Activated effector memory CD4-positive, alpha-beta T cell treated with Interleukin-2 at 50 U/mL for 16 hours (primary cell): ENCODE data around the gene CMTM8.
"Not testable (repeated sequence)": the region's sequence is repeated elsewhere in the genome, so short reads cannot be mapped to it uniquely, and the experiment has no call there.

Experiments used
- DNase-seq: peaks from one replicate; pipeline ENCODE4 v3.0.0-alpha.2; 2020

The CMTM8 gene, protein sequence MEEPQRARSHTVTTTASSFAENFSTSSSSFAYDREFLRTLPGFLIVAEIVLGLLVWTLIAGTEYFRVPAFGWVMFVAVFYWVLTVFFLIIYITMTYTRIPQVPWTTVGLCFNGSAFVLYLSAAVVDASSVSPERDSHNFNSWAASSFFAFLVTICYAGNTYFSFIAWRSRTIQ

DNA sequence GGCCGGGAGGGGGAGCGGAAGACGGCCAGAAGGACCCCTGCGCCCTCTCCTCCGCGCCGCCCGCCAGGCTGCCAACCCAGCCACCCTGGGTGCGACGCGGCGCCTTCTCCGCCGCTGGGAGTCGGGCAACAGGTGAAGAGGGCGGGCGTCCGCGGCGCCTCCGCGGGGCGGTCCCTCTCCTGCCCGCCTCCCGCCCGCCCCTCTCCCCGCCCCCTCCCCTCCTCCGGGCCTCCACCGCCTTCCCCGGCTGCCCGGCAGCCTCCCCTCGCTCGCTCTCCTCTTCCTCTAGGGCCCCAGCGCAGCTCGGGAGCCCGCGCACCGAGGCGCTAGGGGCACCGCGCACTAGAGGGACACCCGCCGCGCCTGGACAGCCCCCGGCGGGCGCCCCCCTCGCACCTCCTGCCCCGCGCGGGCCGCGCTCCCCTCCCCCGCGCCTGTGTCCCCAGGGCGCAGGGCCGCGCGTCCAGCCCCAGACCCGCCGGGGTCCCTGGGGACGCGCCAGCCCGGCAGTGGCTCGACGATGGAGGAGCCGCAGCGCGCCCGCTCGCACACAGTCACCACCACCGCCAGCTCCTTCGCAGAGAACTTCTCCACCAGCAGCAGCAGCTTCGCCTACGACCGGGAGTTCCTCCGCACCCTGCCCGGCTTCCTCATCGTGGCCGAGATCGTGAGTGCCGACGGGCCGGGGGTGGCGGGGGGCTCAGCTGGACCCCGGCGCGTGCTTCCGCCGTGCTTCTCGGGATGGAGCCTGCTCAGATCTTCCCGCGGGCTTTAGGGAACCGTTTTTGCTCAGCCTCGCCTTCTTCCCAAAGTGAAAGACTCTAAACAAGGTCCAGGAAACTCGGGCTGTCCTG lies at the start of gene CMTM8:
Gene CMTM8 (plus strand): TSS at position 228 of the 854 bp plus-strand sequence. CDS start 293 bp downstream, at position 521.
- peak; percentile 62 for DNase-seq

DNA sequence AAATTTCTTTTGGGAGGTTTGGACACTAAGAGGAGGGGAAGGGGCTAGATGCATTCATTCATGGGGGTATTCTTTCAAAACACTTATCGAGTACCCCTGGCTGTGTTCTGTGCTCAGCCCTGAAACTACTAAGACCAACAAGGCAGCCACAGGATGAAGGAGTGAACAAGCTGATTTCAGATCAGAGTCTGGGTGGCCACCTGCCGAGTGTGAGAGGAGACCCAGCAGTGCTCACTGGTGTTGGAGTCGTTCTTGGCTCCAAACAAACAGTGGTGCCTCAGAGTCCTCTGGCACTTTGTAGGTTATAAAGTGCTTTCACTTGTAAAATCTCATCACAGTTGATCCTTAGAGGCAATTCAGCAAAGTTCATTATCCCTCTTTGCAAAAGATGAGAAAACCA lies 48.8 kb upstream of the CMTM8 start:
- DNase-seq = no peak

DNA sequence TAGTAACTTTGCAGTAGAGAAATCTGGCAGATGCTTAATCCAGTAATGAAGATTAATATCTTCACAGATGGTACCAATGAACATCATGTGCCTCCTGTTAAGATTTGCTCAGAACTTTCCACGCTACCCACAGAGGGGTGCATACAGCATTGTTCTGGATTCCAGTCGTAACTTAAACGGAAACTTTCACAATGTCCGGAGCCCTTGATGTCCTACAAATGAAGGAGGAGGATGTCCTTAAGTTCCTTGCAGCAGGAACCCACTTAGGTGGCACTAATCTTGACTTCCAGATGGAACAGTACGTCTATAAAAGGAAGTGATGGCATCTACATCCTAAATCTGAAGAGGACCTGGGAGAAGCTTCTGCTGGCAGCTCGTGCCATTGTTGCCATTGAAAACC lies 47.9 kb upstream of the CMTM8 start:
- DNase-seq = not testable (repeated sequence)

DNA sequence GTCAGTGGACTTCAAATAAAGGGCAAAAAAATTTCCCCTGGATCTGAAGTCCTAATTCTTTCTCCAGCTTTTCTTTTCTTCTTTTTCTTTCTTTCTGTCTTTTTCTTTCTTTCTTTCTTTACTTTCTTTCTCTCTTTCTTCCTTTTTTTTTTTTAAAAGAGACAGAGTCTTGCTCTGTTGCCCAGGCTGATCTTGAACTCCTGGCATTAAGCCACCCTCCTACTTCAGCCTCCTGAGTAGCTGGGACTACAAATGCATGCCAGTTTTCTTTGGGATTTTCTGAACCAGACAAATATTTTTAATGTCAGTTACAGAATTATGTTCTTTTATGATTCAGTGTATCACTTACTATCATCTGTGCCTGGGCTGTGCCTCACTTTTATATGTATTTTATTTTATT lies 45.4 kb upstream of the CMTM8 start:
- no peak for DNase-seq

DNA sequence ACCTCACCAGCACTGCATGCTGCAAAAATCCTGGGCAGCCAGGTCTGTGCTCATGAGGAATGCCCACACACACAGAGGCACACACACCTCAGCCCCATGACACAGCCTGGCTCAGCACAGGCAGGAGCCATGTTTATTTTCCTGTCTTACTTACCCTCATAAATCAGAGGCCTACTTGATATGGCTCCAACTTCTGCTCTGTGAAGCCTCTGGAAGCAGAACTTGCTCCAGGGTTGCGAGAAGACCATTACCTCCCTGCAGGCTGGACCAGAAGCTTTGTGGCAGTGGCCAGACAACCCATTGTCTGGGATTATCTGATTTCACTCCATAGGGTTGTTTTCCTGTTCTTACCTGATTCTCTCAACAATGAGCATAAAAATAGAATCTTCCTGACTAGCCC lies 43.8 kb upstream of the CMTM8 start:
- no peak for DNase-seq

DNA sequence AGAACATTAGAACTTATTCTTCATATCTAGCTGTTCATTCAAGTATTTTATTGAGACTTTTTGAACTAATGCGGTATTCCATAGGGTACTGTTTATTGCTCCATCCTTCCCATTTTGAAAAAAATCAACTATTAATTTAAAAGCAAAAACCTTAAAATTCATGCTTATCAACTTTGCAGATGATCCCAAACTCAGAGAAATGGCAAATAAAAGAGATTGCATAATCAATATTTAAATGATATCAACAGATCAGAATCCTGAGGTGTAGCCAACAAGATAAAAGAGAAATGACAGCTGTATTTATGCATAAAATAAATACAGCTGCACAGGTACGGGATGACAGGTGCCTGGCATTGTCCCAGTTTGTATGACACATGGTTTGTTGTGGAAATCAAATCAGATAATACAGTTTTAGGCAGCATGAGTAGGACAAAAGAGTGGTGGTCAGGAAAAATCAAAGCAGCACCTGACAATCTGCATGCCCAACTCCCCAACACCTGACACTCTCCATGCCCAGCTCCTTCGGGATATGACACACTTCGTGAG lies 42.4 kb upstream of the CMTM8 start:
- DNase-seq = no peak

DNA sequence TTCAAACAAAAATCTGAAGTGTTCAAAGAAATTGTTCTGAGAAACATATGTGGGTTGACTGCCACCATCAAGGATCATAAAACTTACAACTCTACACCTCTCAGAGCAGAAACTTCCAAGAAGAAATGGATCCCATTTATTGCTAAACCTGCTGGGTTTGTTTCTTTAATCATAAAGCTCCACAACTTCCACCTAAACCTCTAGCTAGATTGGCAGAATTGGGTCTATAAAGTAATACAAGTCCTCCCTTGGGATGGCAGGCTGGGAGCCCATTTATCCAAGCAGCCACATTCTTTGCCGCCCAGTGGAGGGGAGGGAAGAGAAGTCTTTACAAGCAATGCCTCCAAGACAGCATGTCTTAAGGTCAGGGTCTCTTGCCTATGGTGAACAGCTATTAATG lies 40.5 kb upstream of the CMTM8 start:
- no peak for DNase-seq

DNA sequence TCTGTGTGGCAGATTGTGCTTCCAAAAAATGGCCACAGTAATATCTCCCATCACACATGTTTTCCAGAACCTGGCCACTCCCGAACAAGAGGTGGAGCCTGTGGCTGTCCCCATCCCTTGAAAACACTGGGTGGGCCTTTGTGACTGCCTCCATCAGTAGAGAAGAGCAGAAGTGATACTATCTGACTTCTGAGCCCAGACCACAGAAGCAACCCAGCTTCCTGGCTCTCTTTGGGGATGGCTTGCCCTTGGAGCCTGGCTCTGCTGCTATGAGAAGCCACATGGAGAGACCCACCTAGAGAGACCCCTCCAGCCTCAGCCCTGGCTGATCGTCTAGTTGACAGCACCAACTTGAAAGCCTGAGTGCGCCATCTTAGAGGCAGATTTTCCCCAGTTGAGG lies 39.8 kb upstream of the CMTM8 start:
- no peak for DNase-seq

DNA sequence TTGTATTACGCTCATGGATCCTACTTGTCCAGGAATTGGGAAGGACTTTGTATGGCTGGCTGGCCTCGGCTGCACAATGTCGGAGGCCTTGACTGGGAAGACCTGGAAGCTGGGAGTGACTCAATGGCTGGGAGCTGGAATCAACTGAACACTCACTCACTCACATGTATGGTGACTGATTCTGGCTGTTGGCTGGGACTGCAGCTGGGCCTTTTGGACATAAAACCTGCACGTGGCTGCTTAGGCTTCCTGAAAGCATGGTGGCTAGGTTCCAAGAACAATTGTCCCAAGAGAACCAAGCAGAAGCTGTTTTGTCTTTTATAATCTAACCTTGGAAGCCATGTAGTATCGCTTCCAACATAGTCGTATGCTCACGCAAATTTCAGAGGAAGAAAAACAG lies 38.0 kb upstream of the CMTM8 start:
- DNase-seq = no peak

DNA sequence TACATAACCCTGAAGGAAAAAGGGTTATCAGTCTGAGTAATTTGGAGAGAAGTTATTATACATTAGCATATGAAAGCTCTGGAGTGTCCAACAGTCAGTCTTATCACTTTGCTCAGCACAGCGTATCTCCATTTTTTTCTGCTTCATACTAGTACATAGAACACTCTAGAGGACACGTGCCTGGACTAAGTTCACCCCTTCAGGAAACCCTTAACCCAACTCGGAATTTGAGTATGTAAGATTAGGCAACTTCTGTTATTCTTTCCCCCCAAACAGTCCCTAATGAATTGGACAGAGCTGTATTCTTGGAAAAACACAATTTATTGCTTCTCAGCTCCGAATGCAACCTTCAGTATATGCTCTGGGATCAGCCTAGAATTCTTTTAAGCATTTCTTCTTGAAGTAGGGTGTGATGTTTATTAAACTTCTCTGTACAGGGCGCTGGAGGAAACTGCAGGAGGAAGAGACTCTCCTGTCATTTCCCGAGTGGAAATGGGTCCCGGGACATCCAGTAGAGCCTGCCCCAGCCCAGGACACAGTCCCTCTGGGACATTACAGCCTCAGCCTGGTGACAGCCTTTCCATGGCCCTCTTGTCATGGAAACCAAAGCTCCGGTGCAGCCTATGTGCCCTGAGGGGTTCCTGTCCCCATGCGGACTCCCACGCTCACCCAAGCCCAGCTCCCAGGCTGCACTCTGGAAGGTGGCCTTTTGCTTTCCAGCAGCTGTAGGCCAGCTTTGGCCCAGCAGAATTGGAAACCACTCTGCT lies 37.3 kb upstream of the CMTM8 start:
- no peak for DNase-seq

DNA sequence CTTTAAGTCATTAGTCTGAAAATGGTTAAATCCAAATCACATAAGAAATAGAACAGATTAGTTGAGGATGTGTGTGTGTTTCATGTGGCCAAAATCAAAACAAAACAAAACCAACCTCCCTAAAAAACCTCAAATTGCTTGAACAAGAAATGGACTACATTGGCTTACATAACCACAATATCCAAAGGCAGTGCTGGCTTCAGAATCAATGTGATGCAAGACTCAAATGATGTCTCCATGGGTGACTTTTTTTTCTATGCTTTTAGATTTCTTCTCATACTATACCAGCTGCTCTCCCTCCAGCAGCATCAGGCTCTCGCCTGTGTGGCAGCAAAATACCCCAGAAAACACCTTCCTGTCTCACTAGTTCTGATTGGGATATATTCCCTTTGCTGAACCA lies 36.0 kb upstream of the CMTM8 start:
- DNase-seq = no peak

DNA sequence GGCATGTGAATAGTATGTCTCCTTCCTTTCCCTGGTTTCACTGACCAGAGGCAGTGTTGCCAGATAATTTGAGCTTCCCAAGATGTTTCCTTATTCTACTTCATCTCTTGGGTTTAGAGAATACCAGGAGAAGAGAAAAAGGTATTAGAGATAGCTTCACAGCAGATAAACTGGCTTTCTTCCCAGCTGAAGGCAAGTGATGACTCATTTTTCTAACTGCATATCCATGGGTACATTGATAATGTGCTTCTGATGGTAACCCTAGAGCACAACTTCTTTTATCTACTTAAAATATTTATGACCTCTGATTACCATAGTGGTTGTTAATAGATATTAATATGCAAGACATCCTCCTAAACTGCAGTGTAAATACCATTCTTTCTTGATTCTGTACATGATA lies 34.6 kb upstream of the CMTM8 start:
- no peak for DNase-seq

DNA sequence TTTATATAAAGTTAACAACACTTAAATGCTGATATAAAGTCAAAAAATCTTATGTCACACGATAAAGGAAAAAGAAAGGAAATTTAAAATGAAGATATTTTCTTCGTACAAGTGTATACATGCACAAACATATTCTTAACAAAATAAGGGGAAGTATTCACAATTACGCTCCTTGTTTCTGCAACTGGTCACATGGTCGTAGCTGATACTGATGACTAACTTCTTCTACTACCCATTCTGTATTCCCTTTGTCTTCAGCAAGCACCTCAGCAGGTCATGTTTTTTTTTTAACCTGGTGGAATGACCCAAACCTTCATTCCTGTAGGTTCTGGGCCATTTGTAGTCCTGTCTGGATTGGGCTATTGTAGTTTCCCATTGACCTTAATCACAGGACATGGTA lies 30.0 kb upstream of the CMTM8 start:
- no peak for DNase-seq

DNA sequence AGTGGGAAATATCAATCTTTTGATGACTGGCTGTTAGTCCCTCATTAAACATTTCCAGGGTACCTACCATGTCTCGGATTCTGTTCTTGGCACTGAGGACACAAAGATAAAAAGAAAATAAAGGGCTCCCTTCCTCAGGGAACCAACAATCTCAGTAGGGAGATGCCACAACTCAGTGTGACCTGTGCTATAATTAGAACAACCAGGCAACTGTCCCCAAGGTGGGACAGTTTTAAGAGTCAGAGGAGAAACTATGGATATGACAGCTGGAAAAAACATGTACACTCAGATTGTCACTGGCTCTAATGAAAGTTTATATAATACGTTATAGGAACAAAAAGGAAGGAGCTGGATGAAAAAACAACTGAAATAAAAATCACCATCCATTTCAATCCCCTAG lies 23.3 kb upstream of the CMTM8 start:
- DNase-seq = no peak

DNA sequence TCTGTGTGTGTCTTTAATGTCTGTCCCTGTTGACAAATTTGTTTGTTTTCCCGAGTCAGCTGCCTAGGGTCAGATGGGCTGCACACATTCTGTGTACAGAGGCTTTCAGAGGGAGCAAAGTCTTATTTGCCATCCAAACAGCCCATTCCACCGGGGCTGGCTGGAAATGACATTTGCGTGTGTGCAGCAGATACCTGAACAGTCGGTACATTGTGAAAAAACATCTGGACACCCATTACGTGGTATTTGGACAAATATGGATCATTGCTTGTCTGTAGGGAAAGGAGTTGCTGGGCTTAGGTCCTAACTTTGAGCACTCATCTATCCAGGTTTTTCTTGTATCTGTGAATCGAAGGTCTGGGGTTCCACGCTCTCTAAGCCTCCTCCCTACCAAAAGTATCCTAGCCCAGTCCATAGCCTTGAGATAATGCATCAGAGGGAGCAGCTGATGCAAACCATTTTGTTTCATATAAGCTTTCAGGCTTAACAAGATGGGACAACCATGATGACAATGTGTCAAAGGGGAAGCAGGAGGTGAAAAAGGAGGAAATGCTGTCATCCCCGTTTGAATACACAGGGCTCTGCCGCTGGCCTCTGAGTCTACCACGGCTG lies 22.2 kb upstream of the CMTM8 start:
- DNase-seq = no peak

DNA sequence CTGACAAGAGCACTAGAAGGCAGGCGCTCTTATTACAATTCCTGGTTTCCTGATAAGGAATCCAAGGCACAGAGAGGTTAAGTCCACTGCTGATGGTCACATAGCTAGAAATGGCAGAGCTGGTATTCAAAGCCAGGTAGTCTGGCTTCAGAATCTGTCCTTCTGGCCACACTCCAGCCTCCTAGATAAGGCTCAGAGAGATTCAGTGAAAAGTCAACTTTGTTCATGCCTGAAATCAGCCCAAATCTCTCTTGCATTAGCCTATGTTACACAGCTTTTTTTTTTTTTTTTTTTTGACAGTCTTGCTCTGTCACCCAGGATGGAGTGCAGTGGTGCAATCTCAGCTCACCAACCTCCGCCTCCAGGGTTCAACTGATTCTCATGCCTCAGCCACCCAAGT lies 21.1 kb upstream of the CMTM8 start:
- no peak for DNase-seq

DNA sequence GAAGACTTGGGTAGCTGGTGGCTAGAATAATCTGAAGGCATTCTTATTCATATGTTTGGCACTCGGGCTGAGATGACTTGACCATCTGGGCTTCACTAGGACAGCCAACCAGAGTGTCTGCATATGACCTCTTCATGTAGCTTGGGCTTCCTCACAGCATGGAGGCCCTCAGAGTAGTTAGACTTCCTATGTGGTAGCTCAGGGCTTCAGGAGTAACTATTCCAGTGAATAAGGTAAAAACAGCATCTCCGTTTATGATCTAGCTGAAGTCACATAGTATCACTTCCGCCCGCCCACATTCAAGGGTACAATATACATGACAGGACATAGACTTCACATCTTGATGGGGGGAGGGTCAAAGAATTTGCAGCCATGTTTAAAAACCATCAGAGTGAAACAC lies 18.9 kb upstream of the CMTM8 start:
- DNase-seq = no peak

DNA sequence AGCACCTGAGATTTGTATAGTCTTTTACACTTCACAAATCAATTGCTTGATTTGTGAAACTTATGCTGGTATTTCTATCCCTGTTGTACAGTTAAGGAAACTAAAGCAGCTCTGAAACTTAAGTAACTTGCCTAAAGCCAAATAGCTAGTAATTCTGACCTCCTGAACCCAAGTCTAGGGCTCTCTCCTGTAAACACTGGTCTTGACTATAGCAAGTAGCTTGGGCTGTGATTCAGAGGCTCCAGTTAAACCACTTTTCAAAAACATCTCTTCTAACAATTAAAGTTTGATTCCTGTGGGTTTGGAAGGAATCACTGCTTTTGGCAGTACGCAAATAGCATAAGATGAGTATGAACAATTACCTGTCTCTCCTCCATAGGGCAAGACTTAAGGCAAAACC lies 18.5 kb upstream of the CMTM8 start:
- no peak for DNase-seq

DNA sequence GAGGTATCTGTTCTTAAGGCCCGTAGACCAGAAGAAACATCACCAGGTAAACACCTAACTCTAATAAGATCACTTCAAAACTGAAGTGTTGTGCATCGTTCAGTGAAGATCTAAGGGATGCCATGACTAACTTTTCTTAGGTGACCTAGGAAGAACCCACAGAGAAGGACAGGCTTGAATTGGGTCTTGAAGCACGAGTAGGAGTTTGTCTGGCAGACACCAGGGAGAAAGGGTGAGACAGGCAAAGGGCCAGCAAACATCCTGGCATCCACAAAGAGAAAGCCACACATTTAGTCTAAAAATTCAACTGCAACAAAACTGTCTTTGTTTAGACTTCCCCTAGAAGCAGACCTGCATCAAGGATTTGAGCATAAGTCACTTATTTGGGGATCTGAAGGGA lies 15.5 kb upstream of the CMTM8 start:
- no peak for DNase-seq

DNA sequence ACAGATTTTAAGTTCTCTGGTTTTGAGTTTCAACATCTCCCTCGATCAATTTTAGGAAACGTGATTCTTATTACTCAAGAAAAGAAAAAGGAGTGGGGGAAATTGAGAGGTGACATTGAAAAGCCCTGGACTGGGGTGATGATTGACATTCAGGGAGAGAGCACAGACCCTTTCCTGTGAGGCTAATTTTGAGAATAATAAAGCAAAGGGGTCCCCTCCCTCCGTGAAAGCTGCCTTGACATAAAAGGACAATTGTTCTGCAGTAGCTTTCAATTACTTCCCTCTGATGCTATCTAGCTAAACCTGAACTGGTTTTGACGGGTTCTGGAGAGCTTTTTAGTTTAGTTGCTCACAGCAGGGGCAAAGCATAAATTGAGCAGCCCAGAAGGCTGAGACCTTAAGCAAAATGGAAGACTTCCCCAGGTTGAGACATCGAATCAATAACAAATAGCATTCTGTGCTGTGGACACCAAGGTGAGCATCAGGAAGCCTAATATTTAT lies 14.4 kb upstream of the CMTM8 start:
- no peak for DNase-seq

DNA sequence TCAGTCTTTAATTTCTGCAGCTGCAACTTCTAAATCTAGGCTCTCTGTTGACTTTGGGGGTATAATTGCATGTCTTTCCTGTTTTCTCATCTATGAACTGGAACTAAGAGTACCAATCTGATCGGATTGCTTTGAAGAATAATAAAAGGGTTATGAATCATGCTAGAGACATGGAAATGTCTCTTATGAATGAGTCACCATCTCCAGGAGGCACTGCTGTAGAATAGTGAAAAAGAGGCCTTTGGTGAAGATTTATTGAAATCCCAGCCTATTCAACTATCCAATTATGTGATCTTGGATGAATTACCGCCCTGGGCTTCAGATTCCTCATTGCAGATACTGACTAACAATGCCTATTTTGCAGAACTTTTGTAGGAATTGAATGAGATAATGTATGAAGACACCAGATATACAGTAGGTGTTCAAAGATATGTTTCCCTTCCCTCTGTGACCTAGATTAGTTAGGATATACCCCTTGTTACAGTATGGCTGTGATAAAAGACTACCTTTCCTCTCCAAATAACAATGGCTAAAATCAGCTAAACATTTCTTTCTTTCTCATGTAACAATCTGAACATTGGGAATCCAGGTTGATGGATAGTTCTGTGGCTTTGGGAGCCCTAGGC lies 11.5 kb upstream of the CMTM8 start:
- DNase-seq = no peak

DNA sequence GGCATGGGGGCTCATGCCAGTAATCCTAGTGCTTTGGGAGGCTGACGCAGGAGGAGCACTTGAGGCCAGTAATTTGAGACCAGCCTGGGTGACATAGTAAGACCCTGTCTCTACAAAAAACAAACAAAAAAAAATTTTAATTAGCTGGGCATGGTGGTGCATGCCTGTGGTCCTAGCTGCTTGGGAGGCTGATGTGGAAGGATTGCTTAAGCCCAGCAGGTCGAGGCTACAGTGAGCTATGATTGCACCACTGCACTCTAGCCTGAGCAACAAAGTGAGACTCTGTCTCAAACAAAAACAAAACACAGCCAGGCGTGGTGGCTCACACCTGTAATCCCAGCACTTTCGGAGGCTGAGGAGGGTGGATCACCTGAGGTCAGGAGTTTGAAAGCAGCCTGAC lies 9.7 kb upstream of the CMTM8 start:
- not testable (repeated sequence) for DNase-seq

DNA sequence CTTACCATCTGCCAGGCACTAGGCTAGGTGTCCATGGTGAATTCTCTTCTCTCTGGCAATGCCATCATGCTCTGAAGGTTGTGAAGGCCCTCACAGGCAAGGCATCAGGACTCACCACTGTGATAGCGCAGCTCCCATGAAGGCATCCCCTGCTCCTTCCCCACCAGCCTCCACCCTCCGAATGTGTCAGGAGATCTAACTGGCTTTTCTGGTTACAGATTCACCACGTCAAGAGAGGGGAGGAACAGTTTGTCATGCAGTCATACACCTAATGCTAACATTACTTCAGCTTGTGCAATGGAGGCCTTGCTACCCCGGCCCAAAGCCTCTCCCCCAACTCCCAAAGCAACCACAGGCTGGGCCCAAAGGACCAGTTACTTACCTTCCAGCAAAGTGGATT lies 8.9 kb upstream of the CMTM8 start:
- no peak for DNase-seq
